ENCODE data around the gene NEK8. TPM values are rescaled to one million over a fixed set of nuclear protein-coding genes. Genes with fewer than 3 reads are reported as not detected.

NEK8 gene
- 4.8 TPM for polyA plus RNA-seq (2013, experiment 1 of 2)
- polyA plus RNA-seq (2013, experiment 2 of 2), result 5.7 TPM

DNA sequence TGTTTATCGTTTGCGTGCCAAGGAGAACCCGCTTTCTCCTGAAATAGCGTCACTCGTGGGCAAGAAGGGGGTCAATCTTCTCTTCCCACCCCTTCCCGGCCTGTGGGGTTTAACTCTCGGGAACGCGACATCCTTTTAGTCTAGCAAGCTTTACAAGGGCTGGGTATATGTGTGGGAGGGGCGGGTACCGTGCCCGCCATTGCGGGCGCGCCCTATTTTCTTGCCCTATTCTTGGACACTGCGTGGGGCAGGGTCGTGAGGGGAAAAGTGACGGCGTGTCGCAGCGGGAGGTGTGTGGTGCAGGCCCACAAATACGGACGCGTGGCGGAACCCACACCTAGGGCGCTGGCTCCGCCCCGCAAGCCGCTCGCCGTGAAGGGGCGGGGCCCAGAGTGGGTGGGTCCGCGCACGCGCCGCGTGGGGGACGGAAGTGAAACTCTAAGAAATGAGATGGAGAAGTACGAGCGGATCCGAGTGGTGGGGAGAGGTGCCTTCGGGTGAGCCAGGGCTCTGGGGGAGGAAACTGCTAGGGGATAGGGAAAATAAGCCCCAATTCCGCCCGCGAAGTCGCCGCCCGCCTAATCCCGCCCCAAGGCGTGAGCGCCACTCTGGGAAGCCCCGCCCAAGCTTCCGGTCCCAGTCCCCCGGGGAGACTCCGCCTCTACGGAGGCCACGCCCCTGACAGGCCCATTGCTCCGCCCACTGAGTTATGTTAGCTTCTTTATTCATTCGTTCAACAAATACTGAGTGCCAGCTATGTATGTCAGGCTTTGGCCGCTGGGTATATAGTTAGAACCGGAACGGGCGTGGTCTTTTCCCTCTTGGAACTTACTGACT lies at the start of gene NEK8:
TSS of gene NEK8 (plus strand) at position 425 of the 837 bp plus-strand sequence. CDS start at position 451, 26 bp downstream.
- peaks cover 11% of the 10 kb centered on the region for H3K36me3 ChIP-seq (ENCODE audit: control insufficient read depth, insufficient read depth, low read length)
- peak within 1 kb of the TSS; percentile 65 for H3K4me3 ChIP-seq (ENCODE audit: extremely low read depth, insufficient read depth, low read length, poor library complexity, severe bottlenecking)
- peaks cover 19% of the 10 kb centered on the region for H3K4me1 ChIP-seq (ENCODE audit: control insufficient read depth, insufficient read depth, low read length, poor library complexity, severe bottlenecking)
- 0% methylated on average over 37 to 50 of the region's 64 CpGs for WGBS, 2 experiments (ENCODE audit: insufficient coverage in 2 of 2)
- H3K27ac ChIP-seq (ENCODE audit: low read depth, low read length, severe bottlenecking), result peak within 1 kb of the TSS; percentile 86
- no peaks in the 10 kb centered on the region for H3K9me3 ChIP-seq (ENCODE audit: control insufficient read depth, low read length)

DNA sequence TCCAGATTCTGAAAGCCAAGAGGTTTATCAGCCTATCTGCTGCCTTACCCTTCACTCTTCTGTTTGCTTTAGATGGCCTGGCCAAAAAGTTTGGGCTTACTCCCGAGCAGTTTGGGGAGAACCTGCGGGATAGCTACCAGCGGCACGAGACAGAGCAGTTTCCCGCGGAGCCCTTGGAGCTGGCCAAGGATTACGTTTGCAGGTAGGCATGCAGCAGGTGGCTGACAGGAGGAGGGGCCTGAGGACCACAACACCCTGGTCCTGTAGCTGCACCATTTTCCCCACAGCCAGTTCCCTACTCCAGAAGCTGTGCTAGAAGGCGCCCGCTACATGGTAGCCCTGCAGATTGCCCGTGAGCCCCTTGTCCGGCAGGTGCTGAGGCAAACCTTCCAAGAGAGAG lies 45.9 kb upstream of the NEK8 start:
- 95 to 98% methylated on average over 7 to 9 of the region's 11 CpGs for WGBS, 2 experiments (ENCODE audit: insufficient coverage in 2 of 2)
- peaks cover 90% of the 10 kb centered on the region for H3K36me3 ChIP-seq (ENCODE audit: control insufficient read depth, insufficient read depth, low read length)
- no peaks in the 10 kb centered on the region for H3K4me1 ChIP-seq (ENCODE audit: control insufficient read depth, insufficient read depth, low read length, poor library complexity, severe bottlenecking)
- no peak overlapping the region for H3K4me3 ChIP-seq (ENCODE audit: extremely low read depth, insufficient read depth, low read length, poor library complexity, severe bottlenecking)
- H3K9me3 ChIP-seq (ENCODE audit: control insufficient read depth, low read length), result no peaks in the 10 kb centered on the region
- H3K27ac ChIP-seq (ENCODE audit: low read depth, low read length, severe bottlenecking), result no peak overlapping the region

DNA sequence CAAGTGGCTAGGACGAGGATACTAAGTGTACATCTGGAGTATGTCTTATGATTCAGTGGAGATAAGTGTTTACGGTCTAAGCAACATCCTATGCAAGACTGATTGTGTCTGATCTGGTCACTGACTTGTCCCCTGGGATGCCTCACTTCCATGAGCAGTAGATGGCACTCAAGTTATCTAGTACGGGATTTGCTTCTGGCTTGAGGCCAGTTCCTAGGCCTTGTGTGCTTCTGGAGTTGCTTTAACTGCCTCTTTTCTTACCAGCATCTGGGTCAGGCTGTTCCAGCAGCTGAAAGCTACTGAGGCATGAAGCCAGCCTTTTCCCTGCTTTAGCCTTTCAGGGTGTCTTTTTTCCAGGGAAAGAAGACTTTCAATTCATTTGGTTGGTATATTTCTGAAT lies 43.6 kb upstream of the NEK8 start:
- Histone ChIP-seq H3K27ac (ENCODE audit: low read depth, low read length, severe bottlenecking) (no peak overlapping the region), H3K4me3 (ENCODE audit: extremely low read depth, insufficient read depth, low read length, poor library complexity, severe bottlenecking) (no peak overlapping the region), H3K36me3 (ENCODE audit: control insufficient read depth, insufficient read depth, low read length) (peaks cover 94% of the 10 kb centered on the region), H3K9me3 (ENCODE audit: control insufficient read depth, low read length) (no peaks in the 10 kb centered on the region), H3K4me1 (ENCODE audit: control insufficient read depth, insufficient read depth, low read length, poor library complexity, severe bottlenecking) (no peaks in the 10 kb centered on the region)
- WGBS, 2 experiments (ENCODE audit: insufficient coverage in 2 of 2), result 93 to 96% methylated on average over 3 of the region's 3 CpGs

DNA sequence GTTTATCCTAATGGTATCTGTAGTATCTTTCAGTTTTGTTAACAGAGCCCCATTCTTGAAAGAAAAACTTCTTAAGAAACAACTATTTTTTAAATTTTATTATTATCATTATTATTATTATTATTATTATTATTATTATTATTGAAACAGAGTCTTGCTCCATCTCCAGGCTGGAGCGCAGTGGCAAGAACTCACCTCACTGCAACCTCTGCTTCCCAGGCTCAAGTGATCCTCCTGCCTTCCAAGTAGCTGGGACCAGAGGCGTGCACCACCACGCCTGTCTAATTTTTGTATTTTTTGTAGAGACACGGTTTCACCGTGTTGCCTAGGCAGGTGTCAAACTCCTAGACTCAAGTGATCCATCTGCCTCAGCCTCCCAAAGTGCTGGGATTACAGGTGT lies 43.2 kb upstream of the NEK8 start:
- no peak overlapping the region for H3K27ac ChIP-seq (ENCODE audit: low read depth, low read length, severe bottlenecking)
- H3K36me3 ChIP-seq (ENCODE audit: control insufficient read depth, insufficient read depth, low read length), result peaks cover 98% of the 10 kb centered on the region
- no peaks in the 10 kb centered on the region for H3K9me3 ChIP-seq (ENCODE audit: control insufficient read depth, low read length)
- no peak overlapping the region for H3K4me3 ChIP-seq (ENCODE audit: extremely low read depth, insufficient read depth, low read length, poor library complexity, severe bottlenecking)
- H3K4me1 ChIP-seq (ENCODE audit: control insufficient read depth, insufficient read depth, low read length, poor library complexity, severe bottlenecking), result no peaks in the 10 kb centered on the region
- WGBS, 2 experiments (ENCODE audit: insufficient coverage in 2 of 2), result 85 to 98% methylated on average over 5 of the region's 5 CpGs

DNA sequence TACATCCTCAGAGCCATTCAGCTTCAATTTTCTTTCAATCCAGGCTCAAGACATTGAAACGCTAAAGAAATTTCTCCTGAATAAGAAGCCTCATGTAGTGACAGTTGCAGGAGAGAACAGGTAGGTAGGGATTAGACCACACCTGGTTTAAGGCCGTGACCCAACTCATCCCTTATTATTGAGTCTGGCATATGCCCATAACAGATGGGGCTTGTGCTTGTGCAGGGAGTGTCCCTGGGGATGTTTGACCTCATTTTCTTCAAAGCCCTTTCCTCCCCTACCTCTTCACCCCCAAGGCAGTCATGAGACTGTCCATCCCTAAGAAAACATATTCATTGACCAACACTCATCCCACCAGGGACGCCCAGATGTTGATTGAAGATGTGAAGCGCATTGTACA lies 42.3 kb upstream of the NEK8 start:
- H3K27ac ChIP-seq (ENCODE audit: low read depth, low read length, severe bottlenecking), result no peak overlapping the region
- no peak overlapping the region for H3K4me3 ChIP-seq (ENCODE audit: extremely low read depth, insufficient read depth, low read length, poor library complexity, severe bottlenecking)
- peaks cover 99% of the 10 kb centered on the region for H3K36me3 ChIP-seq (ENCODE audit: control insufficient read depth, insufficient read depth, low read length)
- no peaks in the 10 kb centered on the region for H3K9me3 ChIP-seq (ENCODE audit: control insufficient read depth, low read length)
- 86 to 100% methylated on average over 1 to 2 of the region's 4 CpGs for WGBS, 2 experiments (ENCODE audit: insufficient coverage in 2 of 2)
- H3K4me1 ChIP-seq (ENCODE audit: control insufficient read depth, insufficient read depth, low read length, poor library complexity, severe bottlenecking), result no peaks in the 10 kb centered on the region

DNA sequence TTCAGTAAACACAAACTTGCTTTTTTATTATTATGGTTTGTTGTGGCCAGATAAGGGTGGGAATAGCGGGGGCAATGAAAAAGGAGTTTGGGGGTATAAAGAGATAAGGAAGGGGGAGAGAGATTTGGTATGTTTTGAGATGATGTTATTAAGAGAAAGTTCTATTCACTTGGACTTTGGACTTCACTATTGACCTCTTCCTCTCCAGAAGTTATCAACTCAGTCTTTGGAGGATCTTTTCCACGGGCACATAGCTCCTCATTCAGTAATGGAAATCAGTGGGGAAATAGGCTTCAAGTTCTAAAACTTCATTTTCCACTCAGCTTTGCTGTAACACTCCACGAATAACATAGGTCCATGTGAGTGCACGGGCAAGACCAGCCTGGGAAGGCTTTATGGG lies 40.1 kb upstream of the NEK8 start:
- H3K36me3 ChIP-seq (ENCODE audit: control insufficient read depth, insufficient read depth, low read length), result peaks cover 96% of the 10 kb centered on the region
- H3K4me3 ChIP-seq (ENCODE audit: extremely low read depth, insufficient read depth, low read length, poor library complexity, severe bottlenecking), result no peak overlapping the region
- no peak overlapping the region for H3K27ac ChIP-seq (ENCODE audit: low read depth, low read length, severe bottlenecking)
- no peaks in the 10 kb centered on the region for H3K9me3 ChIP-seq (ENCODE audit: control insufficient read depth, low read length)
- WGBS, 2 experiments (ENCODE audit: insufficient coverage in 2 of 2), result 100% methylated on average over 1 of the region's 4 CpGs
- H3K4me1 ChIP-seq (ENCODE audit: control insufficient read depth, insufficient read depth, low read length, poor library complexity, severe bottlenecking), result no peaks in the 10 kb centered on the region

DNA sequence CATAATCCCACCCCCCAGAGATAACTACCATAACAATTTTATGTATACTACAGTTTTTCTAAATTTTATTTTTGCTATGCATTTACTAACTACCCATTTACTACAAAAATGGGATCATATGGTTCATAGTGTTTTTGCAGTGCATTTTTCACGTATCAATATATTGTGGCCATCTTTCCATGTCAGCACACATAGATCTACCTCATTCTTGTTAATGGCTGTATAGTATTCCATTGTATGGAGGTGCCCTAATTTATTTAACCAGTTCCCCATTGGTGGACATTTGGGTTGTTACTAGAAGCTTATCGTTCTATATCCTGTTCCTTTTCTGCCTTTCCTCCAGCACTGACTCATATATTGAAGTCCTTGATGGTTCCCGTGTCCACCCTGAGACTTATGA lies 39.6 kb upstream of the NEK8 start:
- Histone ChIP-seq H3K27ac (ENCODE audit: low read depth, low read length, severe bottlenecking) (no peak overlapping the region), H3K9me3 (ENCODE audit: control insufficient read depth, low read length) (no peaks in the 10 kb centered on the region), H3K36me3 (ENCODE audit: control insufficient read depth, insufficient read depth, low read length) (peaks cover 97% of the 10 kb centered on the region), H3K4me3 (ENCODE audit: extremely low read depth, insufficient read depth, low read length, poor library complexity, severe bottlenecking) (no peak overlapping the region), H3K4me1 (ENCODE audit: control insufficient read depth, insufficient read depth, low read length, poor library complexity, severe bottlenecking) (no peaks in the 10 kb centered on the region)
- WGBS, 2 experiments (ENCODE audit: insufficient coverage in 2 of 2), result 100% methylated on average over 1 to 2 of the region's 3 CpGs

DNA sequence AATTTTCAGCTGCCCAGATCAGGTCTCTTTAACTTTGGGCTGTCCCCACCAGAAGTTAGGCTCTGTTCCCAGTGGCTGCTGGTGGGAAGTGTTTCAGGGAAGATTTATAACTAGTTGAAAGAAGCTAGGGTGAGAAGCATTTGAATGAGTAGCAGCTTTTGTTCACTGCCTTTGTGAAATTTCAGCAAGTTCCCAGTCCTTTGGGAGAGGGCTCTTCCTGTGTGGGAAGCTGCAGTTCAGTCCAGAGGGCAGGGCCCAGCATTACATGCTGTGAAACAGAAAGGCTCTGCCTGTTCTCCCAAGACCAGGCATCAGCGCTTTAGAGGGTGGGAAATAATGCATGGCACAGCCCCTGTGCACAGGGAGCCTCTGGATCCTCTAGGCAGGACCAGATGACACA lies 34.7 kb upstream of the NEK8 start:
- Histone ChIP-seq H3K4me3 (ENCODE audit: extremely low read depth, insufficient read depth, low read length, poor library complexity, severe bottlenecking) (no peak overlapping the region), H3K9me3 (ENCODE audit: control insufficient read depth, low read length) (no peaks in the 10 kb centered on the region), H3K27ac (ENCODE audit: low read depth, low read length, severe bottlenecking) (no peak overlapping the region), H3K4me1 (ENCODE audit: control insufficient read depth, insufficient read depth, low read length, poor library complexity, severe bottlenecking) (no peaks in the 10 kb centered on the region), H3K36me3 (ENCODE audit: control insufficient read depth, insufficient read depth, low read length) (peaks cover 97% of the 10 kb centered on the region)
- 100% methylated on average over 1 of the region's 1 CpG for WGBS, 2 experiments (ENCODE audit: insufficient coverage in 2 of 2)

DNA sequence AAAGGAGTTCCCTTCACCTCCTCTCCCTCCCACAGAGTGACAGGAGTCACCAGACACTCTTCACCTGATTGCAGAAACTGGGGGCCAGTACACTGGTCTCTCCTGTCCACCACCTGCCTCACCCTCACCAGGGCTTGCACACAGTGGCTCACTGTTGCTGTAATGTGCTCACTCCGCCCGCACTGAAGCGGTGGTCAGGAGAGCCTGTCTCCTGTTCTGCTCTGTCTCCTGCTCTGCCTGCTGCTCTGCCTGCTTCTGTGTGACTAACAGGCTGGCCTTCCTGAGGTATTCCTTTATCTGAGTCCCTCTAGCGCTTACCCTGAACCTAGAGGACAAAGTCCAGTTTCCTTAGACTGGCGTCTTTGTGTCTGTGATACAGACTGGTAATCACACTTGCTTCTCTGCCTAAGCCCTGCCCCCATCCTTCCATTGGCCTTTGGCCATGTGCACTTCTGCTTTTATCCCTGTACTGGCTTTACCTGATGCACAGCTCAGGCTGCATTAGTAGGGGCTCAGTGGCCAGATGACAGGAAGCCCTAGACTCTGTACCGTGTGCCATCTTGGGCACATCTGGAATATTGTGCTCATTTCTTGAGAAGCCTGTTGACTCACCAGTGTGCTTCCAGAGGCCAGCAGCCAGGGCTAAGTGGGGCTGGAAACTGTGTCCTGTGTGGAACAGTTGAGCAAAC lies 30.2 kb upstream of the NEK8 start:
- Histone ChIP-seq H3K4me3 (ENCODE audit: extremely low read depth, insufficient read depth, low read length, poor library complexity, severe bottlenecking) (no peak overlapping the region), H3K27ac (ENCODE audit: low read depth, low read length, severe bottlenecking) (no peak overlapping the region), H3K9me3 (ENCODE audit: control insufficient read depth, low read length) (no peaks in the 10 kb centered on the region), H3K36me3 (ENCODE audit: control insufficient read depth, insufficient read depth, low read length) (peaks cover 96% of the 10 kb centered on the region), H3K4me1 (ENCODE audit: control insufficient read depth, insufficient read depth, low read length, poor library complexity, severe bottlenecking) (no peaks in the 10 kb centered on the region)
- 95 to 96% methylated on average over 6 of the region's 6 CpGs for WGBS, 2 experiments (ENCODE audit: insufficient coverage in 2 of 2)

DNA sequence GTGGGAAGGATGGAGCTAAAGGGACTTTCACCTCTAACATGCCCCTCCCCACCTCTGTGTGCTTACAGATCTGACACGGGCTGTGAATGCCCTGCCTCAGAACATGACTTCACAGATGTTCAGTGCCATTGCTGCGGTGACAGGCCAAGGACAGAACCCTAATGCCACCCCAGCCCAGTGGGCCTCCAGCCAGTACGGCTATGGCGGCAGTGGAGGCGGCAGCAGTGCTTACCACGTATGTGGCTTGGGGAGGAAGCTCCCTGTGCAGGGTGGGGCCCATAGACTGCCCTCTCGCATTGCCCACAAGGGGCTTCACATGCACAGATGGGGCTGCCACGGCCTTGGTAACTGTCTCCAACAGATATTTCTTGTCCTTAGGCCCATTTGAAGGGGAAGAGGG lies 28.3 kb upstream of the NEK8 start:
- no peaks in the 10 kb centered on the region for H3K9me3 ChIP-seq (ENCODE audit: control insufficient read depth, low read length)
- H3K36me3 ChIP-seq (ENCODE audit: control insufficient read depth, insufficient read depth, low read length), result peaks cover 91% of the 10 kb centered on the region
- H3K27ac ChIP-seq (ENCODE audit: low read depth, low read length, severe bottlenecking), result no peak overlapping the region
- no peak overlapping the region for H3K4me3 ChIP-seq (ENCODE audit: extremely low read depth, insufficient read depth, low read length, poor library complexity, severe bottlenecking)
- WGBS, 2 experiments (ENCODE audit: insufficient coverage in 2 of 2), result 92 to 93% methylated on average over 7 to 8 of the region's 8 CpGs
- no peaks in the 10 kb centered on the region for H3K4me1 ChIP-seq (ENCODE audit: control insufficient read depth, insufficient read depth, low read length, poor library complexity, severe bottlenecking)

All from mesodermal cell (in vitro differentiated cells).